OCI-LY1 (cell line): ENCODE data around the gene CFAP58.

Experiments
- H2AFZ ChIP-seq: fragments of 200-600 bp; sonication (generic), shearing (Covaris generic); 2 replicates; pipeline ENCODE4 v1.6.0; 2014; ENCODE audit warnings: antibody characterized with exemption, mild to moderate bottlenecking, low read length
- H3F3A ChIP-seq: fragments of 200-600 bp; sonication (generic), shearing (Covaris generic); 2 replicates; pipeline ENCODE4 v1.6.0; 2014; ENCODE audit warnings: mild to moderate bottlenecking, antibody characterized with exemption, low read length, moderate library complexity; ENCODE audit not compliant: insufficient read depth
- H3K27ac ChIP-seq: fragments of 200-600 bp; sonication (generic); 2 replicates; pipeline ENCODE4 v1.5.1; 2014; ENCODE audit warnings: low read length, mixed run types, mild to moderate bottlenecking, low read depth; ENCODE audit not compliant: poor library complexity, severe bottlenecking
- H3K27me3 ChIP-seq: fragments of 200-600 bp; sonication (generic); 2 replicates; pipeline ENCODE4 v1.6.0; 2014; ENCODE audit warnings: antibody characterized with exemption, mild to moderate bottlenecking, low read length, moderate library complexity; ENCODE audit not compliant: insufficient read depth
- H3K36me3 ChIP-seq: fragments of 200-600 bp; sonication (generic); 2 replicates; pipeline ENCODE4 v1.6.1; 2014; ENCODE audit warnings: mild to moderate bottlenecking, antibody characterized with exemption, low read length, moderate library complexity, mixed read lengths; ENCODE audit not compliant: insufficient read depth
- H3K4me1 ChIP-seq: fragments of 200-600 bp; sonication (generic); 2 replicates; pipeline ENCODE4 v1.5.1; 2014; ENCODE audit warnings: mild to moderate bottlenecking, low read length, moderate library complexity; ENCODE audit not compliant: insufficient read depth, severe bottlenecking
- H3K4me2 ChIP-seq: fragments of 200-600 bp; sonication (generic), shearing (Covaris generic); 2 replicates; pipeline ENCODE4 v1.6.1; 2014; ENCODE audit warnings: low read length
- H3K4me3 ChIP-seq: fragments of 200-600 bp; sonication (generic); 2 replicates; pipeline ENCODE4 v1.5.1; 2014; ENCODE audit warnings: low read length, low read depth, mild to moderate bottlenecking, mixed read lengths; ENCODE audit not compliant: poor library complexity, severe bottlenecking
- H3K79me2 ChIP-seq: fragments of 200-600 bp; shearing (Covaris generic); 2 replicates; pipeline ENCODE4 v1.6.1; 2016; ENCODE audit warnings: mixed run types, low read length, mixed read lengths; ENCODE audit not compliant: insufficient read depth
- H3K9ac ChIP-seq: fragments of 200-600 bp; sonication (generic), shearing (Covaris generic); 2 replicates; pipeline ENCODE4 v1.6.1; 2014; ENCODE audit warnings: mild to moderate bottlenecking, low read length, mixed read lengths
- H3K9me2 ChIP-seq: fragments of 200-600 bp; sonication (generic), shearing (Covaris generic); 2 replicates; pipeline ENCODE4 v1.6.1; 2014; ENCODE audit warnings: low read depth, mild to moderate bottlenecking, low read length, mixed read lengths
- H3K9me3 ChIP-seq: fragments of 200-600 bp; shearing (Covaris generic); 2 replicates; pipeline ENCODE4 v1.6.1; 2014; ENCODE audit warnings: low read length, mixed read lengths
- H4K20me1 ChIP-seq: fragments of 200-600 bp; sonication (generic), shearing (Covaris generic); 2 replicates; pipeline ENCODE4 v1.6.0; 2016; ENCODE audit warnings: mild to moderate bottlenecking, low read length; ENCODE audit not compliant: insufficient read depth
- EZH2 ChIP-seq: fragments of 200-600 bp; sonication (generic), shearing (Covaris generic); IDR thresholded peaks from 2 replicates; pipeline ENCODE4 v1.8.0; 2017; ENCODE audit warnings: borderline replicate concordance, mixed run types, mild to moderate bottlenecking, antibody characterized with exemption, low read length, moderate library complexity, mixed read lengths
- TF ChIP-seq, protein P1 (sequence below): fragments of 200-600 bp; sonication (generic), shearing (Covaris generic); IDR thresholded peaks from 2 replicates; pipeline ENCODE4 v1.5.1; 2017; ENCODE audit warnings: mild to moderate bottlenecking, antibody characterized with exemption, low read length, moderate library complexity, mixed read lengths

The CFAP58 gene

DNA sequence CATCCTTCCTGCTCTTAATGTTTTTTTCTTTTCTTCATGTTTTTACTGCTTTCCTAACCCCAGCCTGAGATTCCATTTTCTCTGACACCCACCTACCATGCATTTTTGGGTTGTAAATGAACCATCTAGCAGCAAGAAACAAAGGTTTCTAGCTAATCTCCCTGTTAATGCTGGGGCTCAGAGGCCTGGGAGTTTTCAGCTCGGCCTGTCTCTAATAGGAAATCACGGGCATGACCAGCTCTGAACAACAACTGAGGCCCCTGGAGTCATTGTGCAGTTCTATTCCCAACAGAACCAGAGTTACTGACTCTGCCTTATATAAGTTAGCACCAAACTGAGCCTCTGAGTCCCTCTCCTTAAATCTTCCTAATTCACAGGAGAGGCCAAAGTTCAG lies 134.8 kb downstream of the CFAP58 start:
- H3F3A ChIP-seq: no peaks in the 10 kb centered on the region
- H3K4me3 ChIP-seq: no peak overlapping the region
- TF ChIP-seq EZH2: no peak
- TF ChIP-seq, protein P1, sequence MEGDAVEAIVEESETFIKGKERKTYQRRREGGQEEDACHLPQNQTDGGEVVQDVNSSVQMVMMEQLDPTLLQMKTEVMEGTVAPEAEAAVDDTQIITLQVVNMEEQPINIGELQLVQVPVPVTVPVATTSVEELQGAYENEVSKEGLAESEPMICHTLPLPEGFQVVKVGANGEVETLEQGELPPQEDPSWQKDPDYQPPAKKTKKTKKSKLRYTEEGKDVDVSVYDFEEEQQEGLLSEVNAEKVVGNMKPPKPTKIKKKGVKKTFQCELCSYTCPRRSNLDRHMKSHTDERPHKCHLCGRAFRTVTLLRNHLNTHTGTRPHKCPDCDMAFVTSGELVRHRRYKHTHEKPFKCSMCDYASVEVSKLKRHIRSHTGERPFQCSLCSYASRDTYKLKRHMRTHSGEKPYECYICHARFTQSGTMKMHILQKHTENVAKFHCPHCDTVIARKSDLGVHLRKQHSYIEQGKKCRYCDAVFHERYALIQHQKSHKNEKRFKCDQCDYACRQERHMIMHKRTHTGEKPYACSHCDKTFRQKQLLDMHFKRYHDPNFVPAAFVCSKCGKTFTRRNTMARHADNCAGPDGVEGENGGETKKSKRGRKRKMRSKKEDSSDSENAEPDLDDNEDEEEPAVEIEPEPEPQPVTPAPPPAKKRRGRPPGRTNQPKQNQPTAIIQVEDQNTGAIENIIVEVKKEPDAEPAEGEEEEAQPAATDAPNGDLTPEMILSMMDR: no peak
- no peaks in the 10 kb centered on the region for H3K36me3 ChIP-seq
- H3K27me3 ChIP-seq: no peaks in the 10 kb centered on the region
- no peaks in the 10 kb centered on the region for H3K4me1 ChIP-seq
- H3K9me2 ChIP-seq: no peaks in the 10 kb centered on the region
- no peak overlapping the region for H3K27ac ChIP-seq
- no peak overlapping the region for H3K9ac ChIP-seq
- H3K79me2 ChIP-seq: no peaks in the 10 kb centered on the region
- H4K20me1 ChIP-seq: no peaks in the 10 kb centered on the region
- H3K9me3 ChIP-seq: no peaks in the 10 kb centered on the region
- no peak overlapping the region for H2AFZ ChIP-seq
- H3K4me2 ChIP-seq: no peak overlapping the region

DNA sequence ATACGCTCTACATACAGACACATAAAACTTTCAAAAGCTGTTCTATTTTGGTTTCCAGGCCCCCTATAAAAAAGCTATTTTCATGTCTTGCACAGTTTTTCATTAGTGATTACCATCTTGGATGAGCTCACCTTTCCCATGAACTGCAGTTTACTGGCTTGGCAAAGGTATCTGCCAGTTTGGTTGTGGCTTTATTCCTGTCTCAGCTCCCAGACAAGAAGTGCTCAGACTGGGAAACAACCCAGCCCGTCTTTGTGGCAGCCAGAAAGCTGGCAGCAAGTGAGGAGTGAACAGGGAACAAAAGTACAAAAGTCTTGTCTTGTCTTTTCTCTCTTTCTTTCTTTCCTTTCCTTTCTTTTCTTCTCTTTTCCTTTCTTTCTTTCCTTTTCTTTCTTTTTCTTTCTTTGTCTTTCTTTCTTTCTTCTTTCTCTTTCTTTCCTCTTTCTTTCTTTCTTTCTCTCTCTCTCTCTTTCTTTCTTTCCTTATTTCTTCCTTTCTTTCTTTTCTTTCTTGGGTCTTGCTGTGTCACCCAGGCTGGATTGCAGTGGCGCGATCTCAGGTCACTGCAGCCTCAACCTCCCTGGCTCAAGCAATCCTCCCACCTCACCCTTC lies 138.8 kb downstream of the CFAP58 start:
- Histone ChIP-seq H3K4me2 (no peak overlapping the region), H3K9me3 (no peaks in the 10 kb centered on the region), H3K4me1 (no peaks in the 10 kb centered on the region), H3K9ac (no peak overlapping the region), H3F3A (no peaks in the 10 kb centered on the region), H3K36me3 (no peaks in the 10 kb centered on the region), H2AFZ (no peak overlapping the region), H4K20me1 (no peaks in the 10 kb centered on the region), H3K9me2 (no peaks in the 10 kb centered on the region), H3K27me3 (no peaks in the 10 kb centered on the region), H3K79me2 (no peaks in the 10 kb centered on the region), H3K27ac (no peak overlapping the region), H3K4me3 (no peak overlapping the region)
- no peak for TF ChIP-seq EZH2
- TF ChIP-seq, protein P1: no peak

DNA sequence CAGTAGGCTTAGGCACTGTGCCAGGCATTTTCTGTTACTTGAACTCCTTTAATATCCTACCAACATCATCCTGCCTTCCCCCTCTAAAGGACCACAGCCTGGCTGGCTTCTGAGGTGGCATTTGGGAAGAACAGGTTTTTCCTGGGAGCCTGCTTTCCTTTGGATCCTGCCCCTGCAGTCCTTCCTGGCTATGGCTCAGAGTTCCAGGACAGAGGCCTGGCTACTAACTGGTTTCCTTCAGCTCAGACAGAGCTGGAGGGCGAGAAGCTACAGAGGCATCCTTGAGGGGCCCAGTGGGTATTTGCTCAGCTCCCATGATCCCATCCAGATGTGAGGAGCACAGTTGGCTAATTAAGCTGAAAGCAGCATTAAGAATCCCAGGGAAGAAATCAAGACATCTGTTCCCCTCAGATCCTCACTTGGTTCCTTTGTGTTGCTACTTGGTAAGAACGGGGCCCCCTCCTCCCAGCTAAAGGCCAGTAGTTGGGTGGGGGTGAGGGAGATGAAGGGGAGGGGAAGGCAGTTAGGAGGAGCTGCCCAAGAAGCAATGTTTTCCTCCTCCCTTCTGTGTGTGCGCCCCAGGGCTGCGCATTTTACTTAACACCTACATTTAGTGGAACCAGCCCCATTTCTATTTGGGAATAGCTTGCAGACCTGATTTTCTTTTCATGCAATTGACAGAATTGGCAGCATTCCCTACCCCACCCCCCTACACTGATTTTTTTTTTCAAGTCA lies 144.9 kb downstream of the CFAP58 start:
- Histone ChIP-seq H3K9me2 (no peaks in the 10 kb centered on the region), H3K9me3 (no peaks in the 10 kb centered on the region)
- TF ChIP-seq, protein P1: no peak
- no peak for TF ChIP-seq EZH2

More for the DNA sequence above, 144.9 kb downstream of the CFAP58 start:
- no peak overlapping the region for H3K27ac ChIP-seq
- H3K9ac ChIP-seq: no peak overlapping the region
- no peak overlapping the region for H3K4me2 ChIP-seq
- no peaks in the 10 kb centered on the region for H3K4me1 ChIP-seq
- H4K20me1 ChIP-seq: no peaks in the 10 kb centered on the region
- no peak overlapping the region for H2AFZ ChIP-seq
- H3K27me3 ChIP-seq: no peaks in the 10 kb centered on the region
- no peaks in the 10 kb centered on the region for H3F3A ChIP-seq
- no peaks in the 10 kb centered on the region for H3K36me3 ChIP-seq
- no peak overlapping the region for H3K4me3 ChIP-seq
- H3K79me2 ChIP-seq: no peaks in the 10 kb centered on the region
